ENCODE results near the gene LRP8.
A peak's percentile ranks its signal among the peaks of the same experiment; 100 is the strongest.

Gene LRP8

GRCh38 chr1:53361541-53361961 lies 33.7 kb upstream of the LRP8 start:
- no peak for DNase-seq (ENCODE audit: insufficient read length, low spot score)
- no peak for FAIRE-seq

DNA sequence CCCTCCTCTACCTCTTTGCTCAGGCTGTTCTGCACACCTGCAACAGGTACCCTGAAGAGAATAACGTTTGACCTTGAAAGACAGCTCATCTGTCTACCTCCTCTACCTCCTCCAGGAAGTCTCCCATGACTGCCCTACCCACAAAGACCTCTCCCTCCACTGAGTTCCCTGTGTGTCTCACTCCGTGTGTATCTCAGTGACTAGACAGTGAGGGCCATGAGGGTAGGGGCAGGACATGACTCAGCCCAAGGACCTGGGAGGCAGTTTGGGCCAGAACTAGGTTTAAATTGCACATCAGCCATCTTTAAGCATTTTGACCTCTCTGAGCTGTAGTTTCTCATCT lies 32.0 kb upstream of the LRP8 start:
- DNase-seq (ENCODE audit: insufficient read length, low spot score) (no peak), FAIRE-seq (no peak)

GRCh38 chr1:53359225-53359933 lies 31.5 kb upstream of the LRP8 start:
- no peak for FAIRE-seq
- DNase-seq (ENCODE audit: insufficient read length, low spot score) = no peak

DNA sequence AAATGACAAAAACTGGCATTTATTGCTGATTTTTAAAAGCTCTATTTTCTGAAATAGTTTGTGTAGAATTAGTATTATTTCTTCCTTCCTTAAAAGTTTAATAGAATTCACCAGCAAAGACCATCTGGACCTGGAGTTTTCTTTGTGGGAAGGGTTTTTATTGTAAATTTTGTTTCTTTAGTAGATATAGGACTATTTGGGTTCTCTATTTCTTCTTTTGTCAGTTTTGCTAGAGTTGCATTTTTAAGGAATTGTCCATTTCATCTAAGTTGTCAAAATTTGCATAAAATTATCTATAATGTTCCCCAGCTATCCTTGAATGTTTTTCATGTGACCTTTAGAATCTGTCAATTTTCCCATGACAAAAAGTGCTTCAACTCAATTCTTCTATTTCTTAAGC lies 28.8 kb upstream of the LRP8 start:
- FAIRE-seq (no peak), DNase-seq (ENCODE audit: insufficient read length, low spot score) (no peak)

GRCh38 chr1:53354119-53354518 lies 26.2 kb upstream of the LRP8 start:
- FAIRE-seq (no peak), DNase-seq (ENCODE audit: insufficient read length, low spot score) (no peak)

GRCh38 chr1:53352561-53352960 lies 24.7 kb upstream of the LRP8 start:
- FAIRE-seq = no peak
- DNase-seq (ENCODE audit: insufficient read length, low spot score) = no peak

- no peak for FAIRE-seq
These were observed 23.2 kb upstream of the LRP8 start for GRCh38 chr1:53350853-53351767.

DNA sequence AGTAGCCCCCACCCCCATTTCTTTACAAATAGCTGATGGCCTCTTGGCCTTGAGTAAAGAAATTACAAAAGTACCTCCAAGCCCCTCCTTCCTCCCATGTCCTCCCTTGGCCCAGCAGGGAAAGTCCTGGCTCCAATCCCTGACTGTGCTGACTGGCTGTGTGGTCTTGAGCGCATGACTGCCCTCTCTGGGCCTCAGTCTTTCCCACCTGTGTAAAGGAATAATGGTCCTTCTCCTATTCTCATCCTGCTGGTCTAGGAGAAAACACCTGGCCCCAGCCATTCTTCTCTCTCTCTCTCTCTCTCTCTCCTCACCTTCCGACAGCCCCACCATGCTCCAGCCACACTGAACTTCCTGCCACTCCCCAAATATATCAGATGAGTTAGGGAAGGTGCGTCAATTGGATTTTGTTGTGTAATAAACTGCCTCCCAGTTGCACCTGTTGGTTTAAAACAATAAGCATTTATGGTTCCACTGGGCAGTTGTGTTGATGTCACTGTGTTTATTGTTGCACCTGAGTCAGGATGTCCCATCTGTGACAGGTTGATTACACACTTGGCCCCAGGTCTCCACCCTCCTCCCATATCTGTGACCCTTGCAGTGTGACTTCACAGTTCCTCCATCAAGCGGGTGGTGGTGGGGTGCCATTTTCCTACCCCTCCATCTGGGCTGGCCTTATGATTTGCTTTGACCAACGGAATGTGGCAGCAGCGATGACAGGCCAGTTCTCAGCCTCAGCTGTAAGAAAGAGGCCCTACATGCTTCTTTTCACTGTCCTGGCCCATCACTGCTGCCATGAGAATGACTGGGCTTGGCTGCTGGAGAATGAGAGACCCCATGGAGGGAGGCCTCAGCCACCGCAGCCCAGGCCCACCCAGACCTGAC lies 22.3 kb upstream of the LRP8 start:
- DNase-seq (ENCODE audit: insufficient read length, low spot score) (no peak), FAIRE-seq (no peak)

More at GRCh38 chr1:53350853-53351767, 23.2 kb upstream of the LRP8 start:
- no peak for DNase-seq (ENCODE audit: insufficient read length, low spot score)

DNA sequence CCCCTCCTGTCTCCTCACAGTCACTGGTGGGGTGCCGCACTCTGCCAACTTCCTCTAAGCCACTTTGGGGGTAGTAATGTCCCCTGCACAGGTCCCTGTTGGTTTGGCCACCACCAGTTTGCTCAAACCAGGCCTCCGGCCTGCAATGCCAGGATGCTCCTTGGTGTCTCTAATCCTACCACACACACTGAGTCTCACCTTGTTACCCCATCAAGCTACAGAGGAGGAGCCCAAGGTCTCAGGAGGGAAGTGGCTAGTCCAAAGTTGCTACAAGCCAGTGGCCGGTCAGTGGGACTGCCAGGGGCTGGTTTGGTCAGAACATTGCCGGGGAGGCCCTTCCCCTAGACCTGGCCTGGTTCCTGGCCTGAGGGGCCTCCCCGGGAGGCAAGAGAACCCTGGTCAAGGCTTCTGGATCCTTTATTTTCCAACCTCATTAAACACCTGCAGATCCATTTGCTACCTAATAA lies 21.5 kb upstream of the LRP8 start:
- no peak for FAIRE-seq
- no peak for DNase-seq (ENCODE audit: insufficient read length, low spot score)

DNA sequence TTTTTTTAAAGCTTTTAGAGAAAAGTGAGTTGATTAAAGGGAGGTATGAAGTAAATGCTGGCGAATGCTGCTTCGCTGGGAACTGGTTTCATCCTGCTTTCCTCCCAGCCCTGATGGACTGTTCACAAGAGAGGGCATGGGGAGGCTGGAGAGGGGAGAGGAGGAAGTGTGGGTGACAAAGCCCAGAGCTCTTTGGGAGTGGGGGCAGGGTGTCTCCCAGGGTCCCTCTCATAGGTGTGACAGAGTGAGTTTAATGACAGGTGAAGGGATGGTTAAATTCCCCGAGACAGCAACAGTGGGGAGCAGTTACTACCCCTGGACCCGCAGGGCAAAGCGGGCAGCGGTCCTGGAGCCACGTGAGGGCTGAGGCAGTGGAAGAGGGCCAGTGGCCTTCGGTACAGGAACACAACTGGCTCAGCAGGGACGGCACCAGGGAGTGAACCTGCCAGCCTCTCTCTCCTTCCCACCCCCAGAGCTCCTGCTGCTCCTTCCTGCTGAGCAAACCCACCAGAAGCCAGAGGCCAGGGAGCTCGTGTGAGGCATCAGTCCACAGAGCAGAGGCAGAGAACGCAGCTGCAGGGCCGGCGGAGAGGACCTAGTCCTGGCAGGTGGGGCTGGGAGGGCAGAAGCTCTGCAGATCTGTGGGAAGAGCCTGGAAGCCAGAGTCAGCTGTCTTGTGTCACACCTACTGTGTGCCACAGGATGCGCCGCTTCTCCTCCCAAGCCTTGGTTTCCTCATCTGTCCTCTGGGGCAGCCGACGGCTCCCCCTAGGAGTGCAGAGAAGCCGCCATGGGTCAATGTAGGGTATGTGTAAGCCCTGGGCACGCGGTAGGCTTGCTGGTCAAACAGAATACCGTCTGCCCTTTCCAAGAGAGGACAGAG lies 20.9 kb upstream of the LRP8 start:
- FAIRE-seq (no peak), DNase-seq (ENCODE audit: insufficient read length, low spot score) (no peak)

DNA sequence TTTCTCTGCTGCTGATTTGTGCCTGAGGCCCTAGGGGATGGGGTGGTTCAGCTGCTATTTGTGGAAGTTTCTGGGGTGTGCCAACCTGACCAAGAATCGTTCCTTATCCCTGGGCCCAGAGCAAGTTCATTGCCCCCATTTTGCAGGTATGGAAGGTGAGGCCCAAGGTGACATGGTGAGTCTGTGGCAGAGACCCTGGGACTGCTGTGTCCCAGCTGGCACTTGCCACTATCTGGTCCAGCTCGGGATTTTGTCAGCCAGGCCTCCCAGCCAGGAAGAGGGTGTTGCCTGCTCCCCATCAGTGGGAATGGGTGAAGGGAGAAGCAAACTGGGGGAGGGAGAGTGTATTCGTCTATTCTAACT lies 18.9 kb upstream of the LRP8 start:
- no peak for FAIRE-seq

GRCh38 chr1:53345996-53346813 lies 18.3 kb upstream of the LRP8 start:
- FAIRE-seq (no peak), DNase-seq (ENCODE audit: insufficient read length, low spot score) (no peak)

More for the DNA sequence above, 18.9 kb upstream of the LRP8 start:
- DNase-seq (ENCODE audit: insufficient read length, low spot score) = no peak

DNA sequence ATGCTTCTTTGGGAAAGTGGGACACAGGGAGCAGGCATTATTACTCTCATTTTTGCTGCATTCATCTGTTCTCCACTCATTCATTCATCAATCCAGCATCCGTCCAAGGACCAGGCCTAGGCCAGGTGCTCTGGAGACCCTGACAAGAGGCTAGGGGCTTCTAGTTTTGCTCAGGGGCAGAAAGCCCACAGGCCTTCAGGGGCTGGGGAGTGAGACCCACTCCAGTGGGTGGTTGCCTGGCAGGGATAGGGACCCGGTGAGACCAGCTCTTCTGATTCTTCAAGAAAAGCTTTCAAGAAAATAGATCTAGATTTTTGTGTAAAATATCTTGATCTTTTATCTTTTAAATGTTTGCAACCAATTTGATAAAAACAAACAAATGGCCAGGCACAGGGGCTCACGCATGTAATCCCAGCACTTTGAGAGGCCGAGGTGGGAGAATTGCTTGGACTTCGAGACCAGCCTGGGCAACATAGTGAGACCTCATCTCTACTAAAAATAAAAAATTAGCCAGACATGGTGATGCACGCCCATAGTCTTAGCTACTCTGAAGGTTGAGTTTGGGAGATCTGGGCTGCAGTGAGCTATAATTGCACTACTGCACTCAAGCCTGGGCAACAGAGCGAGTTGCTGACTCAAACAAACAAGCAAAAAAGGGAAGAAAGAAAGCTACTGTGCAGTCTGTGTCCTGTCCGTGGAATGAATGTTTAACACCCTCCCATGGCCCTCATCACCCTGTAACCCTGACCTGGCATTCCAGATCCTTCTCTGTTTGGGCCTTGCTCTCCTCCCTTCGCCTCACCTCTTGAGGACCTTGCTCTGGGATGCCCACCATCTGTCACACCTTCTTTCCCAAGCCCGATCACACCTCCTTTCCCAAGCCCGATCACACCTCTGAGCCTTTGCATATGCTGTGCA lies 17.3 kb upstream of the LRP8 start:
- peak; percentile 66 for FAIRE-seq
- no peak for DNase-seq (ENCODE audit: insufficient read length, low spot score)

GRCh38 chr1:53343831-53344668 lies 16.2 kb upstream of the LRP8 start:
- DNase-seq (ENCODE audit: insufficient read length, low spot score) = no peak
- no peak for FAIRE-seq

GRCh38 chr1:53342735-53343470 lies 15.0 kb upstream of the LRP8 start:
- FAIRE-seq = no peak
- no peak for DNase-seq (ENCODE audit: insufficient read length, low spot score)

GRCh38 chr1:53341961-53342707 lies 14.3 kb upstream of the LRP8 start:
- no peak for FAIRE-seq
- DNase-seq (ENCODE audit: insufficient read length, low spot score) = no peak
